ENCODE results near the gene CLK2. TPM values are rescaled to one million over a fixed set of nuclear protein-coding genes. Genes with fewer than 3 reads are reported as not detected.

CLK2 gene
- total RNA-seq, 1 experiment from 2014 or later: 72.6 TPM

DNA sequence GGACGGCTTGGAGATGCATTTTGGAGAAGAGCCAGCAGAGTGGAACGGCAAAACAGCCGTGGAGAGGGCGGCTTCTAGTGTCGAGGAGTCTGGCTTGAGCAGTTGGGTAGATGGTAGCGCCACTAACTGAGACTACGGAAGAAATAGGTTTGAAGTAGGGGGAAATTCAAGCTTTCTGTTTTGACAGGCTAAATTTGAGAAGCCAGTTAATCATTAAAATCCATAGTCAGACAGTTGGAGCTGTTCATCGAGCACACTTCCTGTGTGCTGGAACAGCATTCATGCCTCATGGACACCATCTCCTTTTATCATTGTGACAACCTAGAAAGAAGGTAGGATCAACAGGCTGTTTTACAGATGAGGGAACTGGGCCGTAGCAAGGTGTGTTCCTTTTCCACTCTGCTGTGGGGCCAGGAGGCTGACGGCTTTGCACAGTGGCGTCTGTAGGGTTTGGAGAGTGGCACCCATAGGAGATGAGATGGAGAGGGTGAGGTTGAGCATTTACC, 31.3 kb upstream of the CLK2 start:
- Histone ChIP-seq H3K4me2 (ENCODE audit: low read length) (no peak overlapping the region), H3K9ac (ENCODE audit: low read length) (no peak overlapping the region), H3K9me3 (ENCODE audit: control insufficient read depth in 1 of 2, insufficient read depth in 1 of 2, low read depth in 1 of 2, low read length in 2 of 2) (no peaks in the 10 kb centered on the region), H4K20me1 (ENCODE audit: insufficient read depth) (no peaks in the 10 kb centered on the region), H3K9me2 (ENCODE audit: insufficient read depth) (no peaks in the 10 kb centered on the region), H3K79me2 (ENCODE audit: insufficient read depth, low read length) (peaks cover 10% of the 10 kb centered on the region), H2AFZ (ENCODE audit: low read depth, low read length, poor library complexity, severe bottlenecking) (no peak overlapping the region), H3K27ac (ENCODE audit: low read depth, low read length) (no peak overlapping the region), H3K4me3 (replicated peaks in 1 of 2; ENCODE audit: low read depth in 1 of 2, low read length in 2 of 2) (no peak overlapping the region), H3K4me1 (ENCODE audit: control insufficient read depth in 1 of 2, insufficient read depth in 2 of 2, low read length in 2 of 2) (peaks cover 5 to 20% of the 10 kb centered on the region in 2 experiments; a peak in 3 of 4 replicates), H3K36me3 (ENCODE audit: control insufficient read depth in 1 of 2, insufficient read depth in 2 of 2, low read length in 2 of 2) (no peaks in the 10 kb centered on the region), H3K27me3 (ENCODE audit: insufficient read depth, low read length) (no peaks in the 10 kb centered on the region)
- ATAC-seq (no peak), DNase-seq (ENCODE audit: low read depth, low spot score) (no peak)
- RAD21 ChIA-PET (ENCODE audit: low non-redundant PET in 1 of 2, low total read pairs in 2 of 2, uncharacterized antibody in 2 of 2, unreplicated experiment in 2 of 2): no interaction called here
- BruUV-seq (replicated peaks): no TSS peak
- POLR2A ChIA-PET: no interaction called here
- CTCF ChIA-PET: no interaction called here
- intact Hi-C loops (cut with micrococcal nuclease): loop anchor here (5.0 kb wide), 1 partner anchor 52 kb away; no protein-coding TSS in a partner anchor
- TF ChIP-seq, protein P1, sequence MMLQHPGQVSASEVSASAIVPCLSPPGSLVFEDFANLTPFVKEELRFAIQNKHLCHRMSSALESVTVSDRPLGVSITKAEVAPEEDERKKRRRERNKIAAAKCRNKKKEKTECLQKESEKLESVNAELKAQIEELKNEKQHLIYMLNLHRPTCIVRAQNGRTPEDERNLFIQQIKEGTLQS (IDR thresholded peaks at IDR 0.05): no peak
- TF ChIP-seq YY1 (IDR thresholded peaks at IDR 0.05; ENCODE audit: extremely low read depth, insufficient replicate concordance, low read depth, low read length) (no peak), ELF1 (IDR thresholded peaks at IDR 0.05; ENCODE audit: borderline replicate concordance, low read depth) (no peak), ZNF274 (IDR thresholded peaks at IDR 0.05; ENCODE audit: low read depth, low read length) (no peak), RAD21 (IDR thresholded peaks at IDR 0.05; ENCODE audit: low read depth) (no peak), FOSL1 (IDR thresholded peaks at IDR 0.05; ENCODE audit: low read depth) (no peak), ZFX (IDR thresholded peaks at IDR 0.05) (no peak), EZH2phosphoT487 (IDR thresholded peaks at IDR 0.05; ENCODE audit: borderline replicate concordance) (no peak), SIN3A (IDR thresholded peaks at IDR 0.05; ENCODE audit: low read depth) (no peak)
- TF ChIP-seq, protein P2, sequence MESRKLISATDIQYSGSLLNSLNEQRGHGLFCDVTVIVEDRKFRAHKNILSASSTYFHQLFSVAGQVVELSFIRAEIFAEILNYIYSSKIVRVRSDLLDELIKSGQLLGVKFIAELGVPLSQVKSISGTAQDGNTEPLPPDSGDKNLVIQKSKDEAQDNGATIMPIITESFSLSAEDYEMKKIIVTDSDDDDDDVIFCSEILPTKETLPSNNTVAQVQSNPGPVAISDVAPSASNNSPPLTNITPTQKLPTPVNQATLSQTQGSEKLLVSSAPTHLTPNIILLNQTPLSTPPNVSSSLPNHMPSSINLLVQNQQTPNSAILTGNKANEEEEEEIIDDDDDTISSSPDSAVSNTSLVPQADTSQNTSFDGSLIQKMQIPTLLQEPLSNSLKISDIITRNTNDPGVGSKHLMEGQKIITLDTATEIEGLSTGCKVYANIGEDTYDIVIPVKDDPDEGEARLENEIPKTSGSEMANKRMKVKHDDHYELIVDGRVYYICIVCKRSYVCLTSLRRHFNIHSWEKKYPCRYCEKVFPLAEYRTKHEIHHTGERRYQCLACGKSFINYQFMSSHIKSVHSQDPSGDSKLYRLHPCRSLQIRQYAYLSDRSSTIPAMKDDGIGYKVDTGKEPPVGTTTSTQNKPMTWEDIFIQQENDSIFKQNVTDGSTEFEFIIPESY (IDR thresholded peaks at IDR 0.05; ENCODE audit: extremely low read depth, insufficient replicate concordance, low read length): no peak
